Measurements from ENCODE around the gene WNK1.
"Not testable (repeated sequence)": the region's sequence is repeated elsewhere in the genome, so short reads cannot be mapped to it uniquely, and the experiment has no call there.

Gene WNK1

GRCh38 chr12:751999-752694 is at the start of gene WNK1:
WNK1 (plus strand) TSS chr12:752579; CDS start chr12:753566, 987 bp downstream.
- DNase-seq = peak; percentile 92

GRCh38 chr12:704516-705242 is 47.7 kb upstream of the WNK1 start:
- DNase-seq = no peak

GRCh38 chr12:708084-708483 is 44.3 kb upstream of the WNK1 start:
- DNase-seq = not testable (repeated sequence)

GRCh38 chr12:709455-710020 is 42.8 kb upstream of the WNK1 start:
- no peak for DNase-seq

GRCh38 chr12:712172-712863 is 40.1 kb upstream of the WNK1 start:
- DNase-seq = no peak

GRCh38 chr12:713281-713875 is 39.0 kb upstream of the WNK1 start:
- DNase-seq = no peak

- DNase-seq = no peak
These were observed 35.9 kb upstream of the WNK1 start for GRCh38 chr12:716506-716905.

- DNase-seq = no peak
These were observed 33.6 kb upstream of the WNK1 start for GRCh38 chr12:718756-719102.

GRCh38 chr12:720231-720941 is 32.0 kb upstream of the WNK1 start:
- DNase-seq = no peak

- no peak for DNase-seq
These were observed 28.1 kb upstream of the WNK1 start for GRCh38 chr12:724194-724855.

- DNase-seq = no peak
These were observed 27.3 kb upstream of the WNK1 start for GRCh38 chr12:725076-725475.

- no peak for DNase-seq
These were observed 25.9 kb upstream of the WNK1 start for GRCh38 chr12:726281-727140.

GRCh38 chr12:727321-727720 is 25.1 kb upstream of the WNK1 start:
- no peak for DNase-seq

- DNase-seq = no peak
These were observed 23.6 kb upstream of the WNK1 start for GRCh38 chr12:728781-729180.

GRCh38 chr12:729221-729620 is 23.2 kb upstream of the WNK1 start:
- no peak for DNase-seq

- DNase-seq = no peak
These were observed 21.8 kb upstream of the WNK1 start for GRCh38 chr12:730550-730949.

- DNase-seq = no peak
These were observed 15.1 kb upstream of the WNK1 start for GRCh38 chr12:737122-737739.

GRCh38 chr12:738712-739111 is 13.7 kb upstream of the WNK1 start:
- no peak for DNase-seq

GRCh38 chr12:739349-739748 is 13.0 kb upstream of the WNK1 start:
- no peak for DNase-seq

GRCh38 chr12:740921-741320 is 11.5 kb upstream of the WNK1 start:
- DNase-seq = no peak
